GM23338 (cell line): ENCODE measurements around the gene AZU1.

Experiments
- CREB1 ChIP-seq: fragments of 250-450 bp; sonication (Bioruptor Pico); IDR thresholded peaks from 2 replicates; pipeline ENCODE4 v1.5.0; 2020; ENCODE audit warnings: low read depth, mild to moderate bottlenecking, moderate library complexity
- CTCF ChIP-seq, 2 experiments: fragments of 200-600 bp in 1 of 2; sonication (generic) in 1 of 2; conservative IDR thresholded peaks; 2 replicates each; pipeline versions ENCODE4 v1.5.1 to v1.6.1; 2016 to 2017; ENCODE audit warnings: antibody characterized with exemption in 2 of 2, low read depth in 2 of 2, mild to moderate bottlenecking in 2 of 2, moderate library complexity in 1 of 2
- EZH2 ChIP-seq: fragments of 200-600 bp; sonication (generic); IDR thresholded peaks from one replicate; pipeline ENCODE4 v1.8.0; 2017; ENCODE audit warnings: antibody characterized with exemption, mild to moderate bottlenecking, low read depth; ENCODE audit not compliant: unreplicated experiment
- EZH2phosphoT487 ChIP-seq: fragments of 200-600 bp; sonication (generic); IDR thresholded peaks from one replicate; pipeline ENCODE4 v1.8.1; 2018; ENCODE audit warnings: antibody characterized with exemption; ENCODE audit not compliant: unreplicated experiment
- JUNB ChIP-seq: IDR thresholded peaks from one replicate; pipeline ENCODE4 v1.6.1; 2016; ENCODE audit warnings: antibody characterized with exemption; ENCODE audit not compliant: unreplicated experiment
- POLR2AphosphoS5 ChIP-seq: IDR thresholded peaks from 2 replicates; pipeline ENCODE4 v1.6.1; 2016; ENCODE audit warnings: antibody characterized with exemption, low read depth
- STAT1 ChIP-seq: IDR thresholded peaks from one replicate; pipeline ENCODE4 v1.6.1; 2016; ENCODE audit warnings: antibody characterized with exemption; ENCODE audit not compliant: unreplicated experiment
- ZNF331 ChIP-seq: fragments of 250-450 bp; sonication (Bioruptor Pico); IDR thresholded peaks from 2 replicates; pipeline ENCODE4 v1.5.0; 2020; ENCODE audit warnings: low read depth, mild to moderate bottlenecking, moderate library complexity
- TF ChIP-seq, protein P1 (sequence below): IDR thresholded peaks from one replicate; pipeline ENCODE4 v1.6.1; 2018; ENCODE audit warnings: antibody characterized with exemption; ENCODE audit not compliant: unreplicated experiment

DNA sequence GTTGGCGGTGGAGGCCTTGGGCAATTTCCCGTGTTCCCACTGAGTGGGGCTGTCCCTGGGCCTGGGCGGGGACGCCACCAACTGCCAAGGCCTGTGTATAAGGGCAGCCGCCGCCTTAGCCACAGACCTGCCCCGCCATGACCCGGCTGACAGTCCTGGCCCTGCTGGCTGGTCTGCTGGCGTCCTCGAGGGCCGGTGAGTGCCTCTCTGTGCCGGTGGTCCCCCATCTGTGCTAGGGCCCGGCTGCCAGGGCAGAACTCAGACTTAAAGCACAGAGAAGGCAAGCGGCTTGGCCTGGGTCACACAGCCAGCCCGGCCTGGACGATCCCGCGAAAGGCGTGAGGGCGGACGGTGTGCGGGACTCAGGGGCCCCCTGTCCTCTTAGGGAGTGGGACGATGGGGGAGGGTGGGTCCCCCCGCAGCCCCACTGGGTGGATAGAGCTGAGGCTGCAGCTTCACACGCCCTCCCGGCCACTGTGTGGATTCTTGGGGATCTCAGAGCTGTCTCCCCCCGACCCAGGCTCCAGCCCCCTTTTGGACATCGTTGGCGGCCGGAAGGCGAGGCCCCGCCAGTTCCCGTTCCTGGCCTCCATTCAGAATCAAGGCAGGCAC lies at the start of gene AZU1:
- TF ChIP-seq EZH2 (no peak), STAT1 (no peak), CTCF (conservative IDR thresholded peaks at IDR 0.05; ENCODE audit: low read depth in 2 of 2) (no peak), EZH2phosphoT487 (no peak), POLR2AphosphoS5 (no peak), CREB1 (CRISPR knock-in tag) (no peak), ZNF331 (CRISPR knock-in tag) (no peak), JUNB (no peak)
- TF ChIP-seq, protein P1, sequence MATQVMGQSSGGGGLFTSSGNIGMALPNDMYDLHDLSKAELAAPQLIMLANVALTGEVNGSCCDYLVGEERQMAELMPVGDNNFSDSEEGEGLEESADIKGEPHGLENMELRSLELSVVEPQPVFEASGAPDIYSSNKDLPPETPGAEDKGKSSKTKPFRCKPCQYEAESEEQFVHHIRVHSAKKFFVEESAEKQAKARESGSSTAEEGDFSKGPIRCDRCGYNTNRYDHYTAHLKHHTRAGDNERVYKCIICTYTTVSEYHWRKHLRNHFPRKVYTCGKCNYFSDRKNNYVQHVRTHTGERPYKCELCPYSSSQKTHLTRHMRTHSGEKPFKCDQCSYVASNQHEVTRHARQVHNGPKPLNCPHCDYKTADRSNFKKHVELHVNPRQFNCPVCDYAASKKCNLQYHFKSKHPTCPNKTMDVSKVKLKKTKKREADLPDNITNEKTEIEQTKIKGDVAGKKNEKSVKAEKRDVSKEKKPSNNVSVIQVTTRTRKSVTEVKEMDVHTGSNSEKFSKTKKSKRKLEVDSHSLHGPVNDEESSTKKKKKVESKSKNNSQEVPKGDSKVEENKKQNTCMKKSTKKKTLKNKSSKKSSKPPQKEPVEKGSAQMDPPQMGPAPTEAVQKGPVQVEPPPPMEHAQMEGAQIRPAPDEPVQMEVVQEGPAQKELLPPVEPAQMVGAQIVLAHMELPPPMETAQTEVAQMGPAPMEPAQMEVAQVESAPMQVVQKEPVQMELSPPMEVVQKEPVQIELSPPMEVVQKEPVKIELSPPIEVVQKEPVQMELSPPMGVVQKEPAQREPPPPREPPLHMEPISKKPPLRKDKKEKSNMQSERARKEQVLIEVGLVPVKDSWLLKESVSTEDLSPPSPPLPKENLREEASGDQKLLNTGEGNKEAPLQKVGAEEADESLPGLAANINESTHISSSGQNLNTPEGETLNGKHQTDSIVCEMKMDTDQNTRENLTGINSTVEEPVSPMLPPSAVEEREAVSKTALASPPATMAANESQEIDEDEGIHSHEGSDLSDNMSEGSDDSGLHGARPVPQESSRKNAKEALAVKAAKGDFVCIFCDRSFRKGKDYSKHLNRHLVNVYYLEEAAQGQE = no peak
